Measurements from ENCODE around the gene SAA2. TPM values are rescaled to one million over a fixed set of nuclear protein-coding genes. Genes with fewer than 3 reads are reported as not detected.
"Not testable (repeated sequence)": the region's sequence is repeated elsewhere in the genome, so short reads cannot be mapped to it uniquely, and the experiment has no call there.

The SAA2 gene
- total RNA-seq, 1 donor from 2014 or later = not detected

DNA sequence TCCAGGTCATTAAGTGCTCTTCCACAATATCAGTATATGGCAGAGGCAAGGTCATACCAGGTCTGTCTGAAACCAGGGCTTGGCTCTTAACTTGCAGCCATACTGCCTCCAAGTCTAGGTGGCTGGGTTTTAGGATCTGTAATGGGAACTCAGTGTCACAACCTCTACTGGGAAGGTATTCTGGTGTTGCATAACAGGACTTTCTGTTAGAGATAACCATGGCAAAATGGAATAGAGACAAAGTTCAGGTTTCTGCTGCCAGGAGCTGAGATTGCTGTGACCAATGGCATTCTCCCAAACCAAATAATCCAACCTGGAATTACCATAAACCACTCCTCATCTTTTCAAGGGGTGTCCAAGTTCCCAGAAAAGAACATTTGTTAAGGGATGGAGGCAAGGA, 10.8 kb upstream of the SAA2 start:
- Mint-ChIP-seq H3K36me3 (ENCODE audit: low read depth, unreplicated experiment) (no peaks in the 10 kb centered on the region), H3K27ac (ENCODE audit: unreplicated experiment) (no peak overlapping the region), H3K4me3 (ENCODE audit: unreplicated experiment) (no peak overlapping the region), H3K9me3 (ENCODE audit: unreplicated experiment) (no peaks in the 10 kb centered on the region), H3K4me1 (ENCODE audit: unreplicated experiment) (no peaks in the 10 kb centered on the region), H3K27me3 (ENCODE audit: unreplicated experiment) (no peaks in the 10 kb centered on the region)
- TF ChIP-seq, protein P1, sequence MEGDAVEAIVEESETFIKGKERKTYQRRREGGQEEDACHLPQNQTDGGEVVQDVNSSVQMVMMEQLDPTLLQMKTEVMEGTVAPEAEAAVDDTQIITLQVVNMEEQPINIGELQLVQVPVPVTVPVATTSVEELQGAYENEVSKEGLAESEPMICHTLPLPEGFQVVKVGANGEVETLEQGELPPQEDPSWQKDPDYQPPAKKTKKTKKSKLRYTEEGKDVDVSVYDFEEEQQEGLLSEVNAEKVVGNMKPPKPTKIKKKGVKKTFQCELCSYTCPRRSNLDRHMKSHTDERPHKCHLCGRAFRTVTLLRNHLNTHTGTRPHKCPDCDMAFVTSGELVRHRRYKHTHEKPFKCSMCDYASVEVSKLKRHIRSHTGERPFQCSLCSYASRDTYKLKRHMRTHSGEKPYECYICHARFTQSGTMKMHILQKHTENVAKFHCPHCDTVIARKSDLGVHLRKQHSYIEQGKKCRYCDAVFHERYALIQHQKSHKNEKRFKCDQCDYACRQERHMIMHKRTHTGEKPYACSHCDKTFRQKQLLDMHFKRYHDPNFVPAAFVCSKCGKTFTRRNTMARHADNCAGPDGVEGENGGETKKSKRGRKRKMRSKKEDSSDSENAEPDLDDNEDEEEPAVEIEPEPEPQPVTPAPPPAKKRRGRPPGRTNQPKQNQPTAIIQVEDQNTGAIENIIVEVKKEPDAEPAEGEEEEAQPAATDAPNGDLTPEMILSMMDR (IDR thresholded peaks at IDR 0.05; ENCODE audit: unreplicated experiment) = no peak
- no peak for DNase-seq (ENCODE audit: low spot score)

DNA sequence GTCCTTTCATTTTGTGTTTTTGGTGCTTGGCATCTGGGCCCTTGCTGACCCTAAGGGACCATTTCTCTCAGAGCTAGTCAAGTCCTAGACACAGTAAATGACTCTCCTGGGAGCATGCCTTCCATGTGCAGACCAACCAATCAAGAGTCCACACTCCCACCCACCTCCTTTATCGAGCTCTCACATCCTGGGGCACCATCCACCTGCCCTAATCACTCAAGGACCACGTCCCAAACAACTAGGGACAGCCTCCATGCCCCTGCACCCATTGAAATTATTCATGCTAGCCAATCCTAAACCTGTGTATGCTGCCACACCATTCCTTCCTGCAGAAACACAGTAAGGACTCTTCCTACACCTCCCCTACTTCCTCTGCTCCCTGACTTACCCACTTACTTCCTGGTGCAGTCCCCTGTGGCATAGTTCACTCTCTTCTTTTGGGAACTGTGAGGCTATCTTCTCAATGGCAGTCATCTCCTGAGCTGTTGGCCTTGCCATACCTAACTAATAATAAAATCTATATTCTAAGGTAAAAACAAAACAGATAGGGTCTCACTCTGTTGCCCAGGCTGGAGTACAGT, 6.4 kb upstream of the SAA2 start:
- Mint-ChIP-seq H3K27me3 (ENCODE audit: unreplicated experiment) (no peaks in the 10 kb centered on the region), H3K27ac (ENCODE audit: unreplicated experiment) (no peak overlapping the region), H3K4me3 (ENCODE audit: unreplicated experiment) (no peak overlapping the region), H3K4me1 (ENCODE audit: unreplicated experiment) (no peaks in the 10 kb centered on the region), H3K36me3 (ENCODE audit: low read depth, unreplicated experiment) (no peaks in the 10 kb centered on the region), H3K9me3 (ENCODE audit: unreplicated experiment) (no peaks in the 10 kb centered on the region)
- no peak for DNase-seq (ENCODE audit: low spot score)
- TF ChIP-seq, protein P1 (IDR thresholded peaks at IDR 0.05; ENCODE audit: unreplicated experiment) = no peak

DNA sequence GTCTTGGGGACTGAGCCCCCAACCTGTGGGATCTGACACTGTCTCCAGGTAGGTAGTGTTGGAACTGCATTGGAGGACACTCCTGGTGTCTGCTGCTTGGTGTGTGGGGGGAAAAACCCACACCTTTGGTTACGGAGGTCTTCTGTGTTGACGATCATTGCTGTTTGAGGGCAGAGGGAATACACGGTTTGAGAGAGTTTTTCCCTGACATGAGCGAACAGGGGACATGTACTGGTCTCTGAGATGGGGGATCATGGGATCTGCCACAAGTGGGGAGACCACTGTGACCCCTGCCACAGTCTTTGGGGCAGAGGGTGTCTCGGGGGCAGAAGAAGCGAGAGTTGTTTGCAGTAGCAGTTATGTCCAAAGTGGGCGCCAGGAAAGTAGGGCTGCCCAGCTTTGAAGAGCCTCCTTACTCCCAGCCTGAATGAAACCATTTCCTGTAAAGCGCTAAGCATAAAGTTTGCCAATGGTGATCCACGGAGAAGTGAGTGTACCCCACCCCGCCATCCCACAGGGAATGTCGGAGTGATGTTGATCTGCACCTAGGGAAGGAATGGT, 5.4 kb upstream of the SAA2 start:
- TF ChIP-seq, protein P1 (IDR thresholded peaks at IDR 0.05; ENCODE audit: unreplicated experiment) = no peak
- no peaks in the 10 kb centered on the region for H3K4me1 Mint-ChIP-seq (ENCODE audit: unreplicated experiment)
- H3K4me3 Mint-ChIP-seq (ENCODE audit: unreplicated experiment) = no peak overlapping the region
- H3K9me3 Mint-ChIP-seq (ENCODE audit: unreplicated experiment) = no peaks in the 10 kb centered on the region
- H3K36me3 Mint-ChIP-seq (ENCODE audit: low read depth, unreplicated experiment) = no peaks in the 10 kb centered on the region
- no peaks in the 10 kb centered on the region for H3K27me3 Mint-ChIP-seq (ENCODE audit: unreplicated experiment)
- no peak overlapping the region for H3K27ac Mint-ChIP-seq (ENCODE audit: unreplicated experiment)
- DNase-seq (ENCODE audit: low spot score) = no peak

DNA sequence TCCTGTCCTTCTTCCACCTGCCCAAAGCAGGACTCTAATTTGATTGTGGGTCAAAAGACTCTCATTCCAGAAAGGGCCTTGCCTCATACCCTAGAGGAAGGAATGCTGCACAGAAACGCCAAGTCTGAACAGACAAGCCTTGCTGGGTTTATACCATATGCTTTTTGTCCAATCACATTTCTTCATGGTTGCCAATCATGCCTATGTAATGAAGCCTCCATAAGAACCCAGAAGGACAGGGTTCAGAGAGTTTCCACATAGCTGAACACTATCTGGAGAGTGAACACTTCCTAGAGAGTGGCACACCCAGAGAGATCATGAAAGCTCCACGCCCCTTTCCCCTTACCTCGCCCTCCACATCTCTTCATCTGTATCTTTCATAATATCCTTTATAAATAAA, 4.8 kb upstream of the SAA2 start:
- Mint-ChIP-seq H3K4me3 (ENCODE audit: unreplicated experiment) (no peak overlapping the region), H3K27ac (ENCODE audit: unreplicated experiment) (no peak overlapping the region), H3K36me3 (ENCODE audit: low read depth, unreplicated experiment) (no peaks in the 10 kb centered on the region), H3K27me3 (ENCODE audit: unreplicated experiment) (no peaks in the 10 kb centered on the region), H3K4me1 (ENCODE audit: unreplicated experiment) (no peaks in the 10 kb centered on the region), H3K9me3 (ENCODE audit: unreplicated experiment) (no peaks in the 10 kb centered on the region)
- TF ChIP-seq, protein P1 (IDR thresholded peaks at IDR 0.05; ENCODE audit: unreplicated experiment) = no peak
- no peak for DNase-seq (ENCODE audit: low spot score)

DNA sequence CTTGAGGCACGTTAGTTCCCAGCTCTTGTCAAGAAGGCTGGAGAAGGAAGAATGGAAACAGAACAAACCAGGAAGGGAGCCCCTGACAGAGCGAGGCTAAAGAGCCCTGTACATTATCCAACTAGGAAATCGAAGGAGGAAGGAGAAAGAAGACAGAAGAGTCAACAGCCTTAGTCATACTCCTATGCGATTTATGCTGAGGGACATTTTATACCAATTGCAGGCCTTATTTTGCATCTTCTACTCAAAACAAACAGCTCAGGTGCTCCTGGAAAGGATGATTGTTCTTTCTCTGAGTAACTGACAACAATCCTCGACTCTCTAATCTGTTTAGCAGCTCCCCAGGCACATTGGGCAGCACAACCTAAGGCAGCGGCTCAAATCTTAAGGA, 1.3 kb downstream of the SAA2 start:
- not testable (repeated sequence) for H3K27me3 Mint-ChIP-seq (ENCODE audit: unreplicated experiment); H3K4me1 Mint-ChIP-seq (ENCODE audit: unreplicated experiment); DNase-seq (ENCODE audit: low spot score); H3K36me3 Mint-ChIP-seq (ENCODE audit: low read depth, unreplicated experiment); H3K9me3 Mint-ChIP-seq (ENCODE audit: unreplicated experiment); H3K4me3 Mint-ChIP-seq (ENCODE audit: unreplicated experiment); H3K27ac Mint-ChIP-seq (ENCODE audit: unreplicated experiment)

DNA sequence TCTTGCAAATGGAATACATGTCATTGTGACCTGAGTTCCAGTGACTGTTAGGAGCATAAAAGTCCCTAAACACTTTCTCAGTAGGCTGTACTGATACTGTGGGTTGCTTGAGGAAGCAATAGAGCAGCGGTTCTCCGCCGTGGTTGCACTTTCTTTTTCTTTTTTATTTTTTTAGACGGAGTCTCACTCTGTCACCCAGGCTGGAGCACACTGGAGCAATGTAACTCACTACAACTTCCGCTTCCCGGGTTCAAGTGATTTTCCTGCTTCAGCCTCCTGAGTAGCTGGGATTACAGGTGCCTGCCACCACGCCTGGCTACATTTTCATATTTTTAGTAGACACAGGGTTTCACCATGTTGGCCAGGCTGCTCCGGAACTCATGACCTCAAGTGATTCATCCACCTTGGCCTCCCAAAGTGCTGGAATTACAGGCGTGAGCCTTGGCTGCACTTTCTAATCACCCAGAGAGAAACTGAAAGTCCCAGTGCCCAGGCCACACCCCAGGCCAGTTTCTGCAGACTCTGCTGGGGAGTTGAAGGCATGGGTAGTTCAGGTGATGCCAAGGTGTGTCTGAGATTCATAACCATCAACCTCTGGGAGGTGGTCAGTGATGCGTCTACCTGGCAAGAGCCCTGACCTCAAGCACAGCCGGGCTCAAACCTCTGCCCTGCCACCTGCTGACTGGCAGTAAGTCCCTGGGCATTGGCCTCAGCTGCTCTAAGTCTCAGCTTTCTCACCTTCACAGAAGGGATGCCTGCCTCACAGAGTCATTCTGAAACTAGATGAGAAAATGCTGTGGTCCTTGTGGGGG, 1.9 kb downstream of the SAA2 start:
- not testable (repeated sequence) for H3K27ac Mint-ChIP-seq (ENCODE audit: unreplicated experiment); H3K4me1 Mint-ChIP-seq (ENCODE audit: unreplicated experiment); DNase-seq (ENCODE audit: low spot score); H3K36me3 Mint-ChIP-seq (ENCODE audit: low read depth, unreplicated experiment); H3K9me3 Mint-ChIP-seq (ENCODE audit: unreplicated experiment); H3K27me3 Mint-ChIP-seq (ENCODE audit: unreplicated experiment); H3K4me3 Mint-ChIP-seq (ENCODE audit: unreplicated experiment)

Measured in endothelial cell (in vitro differentiated cells).